HG03159 (cell line): Measurements from ENCODE around the gene GRAP2.

Experiments used
- ATAC-seq: cut with Tn5 transposase; IDR thresholded peaks from one replicate; pipeline ENCODE4 v1.9.1; 2021; ENCODE audit warnings: mild to moderate bottlenecking, moderate library complexity; ENCODE audit not compliant: unreplicated experiment

GRAP2 gene

GRCh38 chr22:39923696-39924095, 22.8 kb downstream of the GRAP2 start:
- no peak for ATAC-seq

GRCh38 chr22:39924286-39924685, 23.4 kb downstream of the GRAP2 start:
- no peak for ATAC-seq

GRCh38 chr22:39925273-39925672, 24.4 kb downstream of the GRAP2 start:
- no peak for ATAC-seq

GRCh38 chr22:39925909-39926679, 25.2 kb downstream of the GRAP2 start:
- ATAC-seq = no peak

GRCh38 chr22:39926753-39927152, 25.9 kb downstream of the GRAP2 start:
- no peak for ATAC-seq

- no peak for ATAC-seq
These were observed 26.7 kb downstream of the GRAP2 start for GRCh38 chr22:39927544-39927943.

- ATAC-seq = no peak
These were observed 27.9 kb downstream of the GRAP2 start for GRCh38 chr22:39928536-39929520.

- no peak for ATAC-seq
These were observed 30.4 kb downstream of the GRAP2 start for GRCh38 chr22:39931251-39931650.

- no peak for ATAC-seq
These were observed 31.3 kb downstream of the GRAP2 start for GRCh38 chr22:39932166-39932565.

GRCh38 chr22:39932918-39933649, 32.2 kb downstream of the GRAP2 start:
- no peak for ATAC-seq

- no peak for ATAC-seq
These were observed 32.9 kb downstream of the GRAP2 start for GRCh38 chr22:39933741-39934140.

- no peak for ATAC-seq
These were observed 34.2 kb downstream of the GRAP2 start for GRCh38 chr22:39935116-39935515.

GRCh38 chr22:39935612-39936011, 34.7 kb downstream of the GRAP2 start:
- no peak for ATAC-seq

GRCh38 chr22:39936523-39937145, 35.8 kb downstream of the GRAP2 start:
- no peak for ATAC-seq

GRCh38 chr22:39937906-39938305, 37.0 kb downstream of the GRAP2 start:
- ATAC-seq = no peak

- no peak for ATAC-seq
These were observed 37.7 kb downstream of the GRAP2 start for GRCh38 chr22:39938509-39939111.

- ATAC-seq = no peak
These were observed 38.9 kb downstream of the GRAP2 start for GRCh38 chr22:39939830-39940229.

GRCh38 chr22:39940757-39941305, 39.9 kb downstream of the GRAP2 start:
- ATAC-seq = no peak

- ATAC-seq = no peak
These were observed 40.7 kb downstream of the GRAP2 start for GRCh38 chr22:39941601-39942000.
